Left lung (tissue), 10 donors: ENCODE data around the gene SDR39U1. TPM values are rescaled to one million over a fixed set of nuclear protein-coding genes. Genes with fewer than 3 reads are reported as not detected.

Source experiments
- ATAC-seq: fragments of 200-7000 bp; cut with Tn5 transposase; one replicate; pipeline ENCODE4 v1.9.1; 2020; ENCODE audit warnings: moderate library complexity
- DNase-seq, 4 donors: peaks; one replicate each; pipeline ENCODE4 v3.0.0-alpha.2; 2013 to 2020
- H3K27ac ChIP-seq, 2 donors: fragments of 200-600 bp; sonication (generic) in 1 of 2; one replicate each; pipeline versions ENCODE4 v1.5.0 to v1.8.0; 2020 to 2021
- H3K27me3 ChIP-seq, 2 donors: fragments of 200-600 bp; sonication (generic) in 1 of 2; one replicate each; pipeline versions ENCODE4 v1.5.0 to v1.8.0; 2020 to 2021
- H3K36me3 ChIP-seq, 2 donors: fragments of 200-600 bp; sonication (generic) in 1 of 2; one replicate each; pipeline versions ENCODE4 v1.5.0 to v1.8.0; 2020 to 2021
- H3K4me1 ChIP-seq, 2 donors: fragments of 200-600 bp; one replicate each; pipeline ENCODE4 v1.8.0; 2021
- H3K4me3 ChIP-seq, 2 donors: fragments of 200-600 bp; sonication (generic) in 1 of 2; one replicate each; pipeline versions ENCODE4 v1.5.0 to v1.8.0; 2020 to 2021; ENCODE audit warnings: mild to moderate bottlenecking in 1 of 2
- H3K9me3 ChIP-seq, 2 donors: fragments of 200-600 bp; sonication (generic) in 1 of 2; one replicate each; pipeline versions ENCODE4 v1.5.0 to v1.8.0; 2020 to 2021
- intact Hi-C, 2 donors: fragments of 100-400 bp; cut with DNase I; formaldehyde crosslinking; loops; one replicate each; pipeline versions ENCODE4 v1.11.2 to v1.14.2; 2022
- polyA plus RNA-seq, 6 donors: library from polyadenylated mRNA; unstranded; fragments of 120-200 nt; gene quantifications; one replicate each; pipeline ENCODE4 v1.2.1, GENCODE V29; 2013; ENCODE audit not compliant: insufficient read length in 6 of 6
- total RNA-seq, 2 donors: library from RNA; stranded (reverse); fragmentation: NEBNext Ultra II Directional; extraction: Animal tissue kit (Norgen Biotek cat#: 25700); gene quantifications; one replicate each; pipeline ENCODE4 v1.2.1, GENCODE V29; 2021
- TF ChIP-seq, protein P1 (sequence below), 2 donors: fragments of 200-600 bp; sonication (generic) in 1 of 2; IDR thresholded peaks; one replicate each; pipeline versions ENCODE4 v1.5.0 to v1.8.0; 2021; ENCODE audit warnings: antibody characterized with exemption in 2 of 2
- donor health status: DM: no; HTN: yes; CAD: no.
- donor health status: DM: no; HTN: no; CAD: no.

SDR39U1 gene
- total and polyA plus RNA-seq, 8 donors = 32.7 to 51.9 (median 43.3) TPM

GRCh38 chr14:24428628-24429394 is 13.8 kb downstream of the SDR39U1 start:
- no peak for ATAC-seq
- peak in 1 of 4 donors; percentile 67 for DNase-seq
- Histone ChIP-seq H3K27me3 (no peaks in the 10 kb centered on the region), H3K9me3 (no peaks in the 10 kb centered on the region), H3K4me3 (peak overlapping the region in 1 of 2 donors; percentile 90), H3K36me3 (peaks cover 0 to 19% of the 10 kb centered on the region in 2 donors), H3K4me1 (peaks cover 23 to 59% of the 10 kb centered on the region in 2 donors), H3K27ac (peak overlapping the region; percentile 96 to 97)
- intact Hi-C loops = no loop called here
- TF ChIP-seq, protein P1, sequence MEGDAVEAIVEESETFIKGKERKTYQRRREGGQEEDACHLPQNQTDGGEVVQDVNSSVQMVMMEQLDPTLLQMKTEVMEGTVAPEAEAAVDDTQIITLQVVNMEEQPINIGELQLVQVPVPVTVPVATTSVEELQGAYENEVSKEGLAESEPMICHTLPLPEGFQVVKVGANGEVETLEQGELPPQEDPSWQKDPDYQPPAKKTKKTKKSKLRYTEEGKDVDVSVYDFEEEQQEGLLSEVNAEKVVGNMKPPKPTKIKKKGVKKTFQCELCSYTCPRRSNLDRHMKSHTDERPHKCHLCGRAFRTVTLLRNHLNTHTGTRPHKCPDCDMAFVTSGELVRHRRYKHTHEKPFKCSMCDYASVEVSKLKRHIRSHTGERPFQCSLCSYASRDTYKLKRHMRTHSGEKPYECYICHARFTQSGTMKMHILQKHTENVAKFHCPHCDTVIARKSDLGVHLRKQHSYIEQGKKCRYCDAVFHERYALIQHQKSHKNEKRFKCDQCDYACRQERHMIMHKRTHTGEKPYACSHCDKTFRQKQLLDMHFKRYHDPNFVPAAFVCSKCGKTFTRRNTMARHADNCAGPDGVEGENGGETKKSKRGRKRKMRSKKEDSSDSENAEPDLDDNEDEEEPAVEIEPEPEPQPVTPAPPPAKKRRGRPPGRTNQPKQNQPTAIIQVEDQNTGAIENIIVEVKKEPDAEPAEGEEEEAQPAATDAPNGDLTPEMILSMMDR (IDR thresholded peaks at IDR 0.05) = no peak

- H3K36me3 ChIP-seq = peaks cover 0 to 9% of the 10 kb centered on the region in 2 donors
- H3K9me3 ChIP-seq = no peaks in the 10 kb centered on the region
- intact Hi-C loops = no loop called here
- no peak for DNase-seq
- no peak overlapping the region for H3K4me3 ChIP-seq
- ATAC-seq = no peak
- H3K27ac ChIP-seq = no peak overlapping the region
- no peaks in the 10 kb centered on the region for H3K27me3 ChIP-seq
- TF ChIP-seq, protein P1 (IDR thresholded peaks at IDR 0.05) = no peak
- H3K4me1 ChIP-seq = peaks cover 23 to 58% of the 10 kb centered on the region in 2 donors
Observed at GRCh38 chr14:24427537-24428508, 14.8 kb downstream of the SDR39U1 start.

GRCh38 chr14:24426912-24427536 is 15.6 kb downstream of the SDR39U1 start:
- TF ChIP-seq, protein P1 (IDR thresholded peaks at IDR 0.05) = no peak
- ATAC-seq = no peak
- Histone ChIP-seq H3K4me1 (peaks cover 22 to 53% of the 10 kb centered on the region in 2 donors), H3K9me3 (no peaks in the 10 kb centered on the region), H3K27me3 (no peaks in the 10 kb centered on the region), H3K4me3 (no peak overlapping the region), H3K27ac (no peak overlapping the region), H3K36me3 (peaks cover 0 to 1% of the 10 kb centered on the region in 2 donors)
- no peak for DNase-seq
- intact Hi-C loops = no loop called here

DNA sequence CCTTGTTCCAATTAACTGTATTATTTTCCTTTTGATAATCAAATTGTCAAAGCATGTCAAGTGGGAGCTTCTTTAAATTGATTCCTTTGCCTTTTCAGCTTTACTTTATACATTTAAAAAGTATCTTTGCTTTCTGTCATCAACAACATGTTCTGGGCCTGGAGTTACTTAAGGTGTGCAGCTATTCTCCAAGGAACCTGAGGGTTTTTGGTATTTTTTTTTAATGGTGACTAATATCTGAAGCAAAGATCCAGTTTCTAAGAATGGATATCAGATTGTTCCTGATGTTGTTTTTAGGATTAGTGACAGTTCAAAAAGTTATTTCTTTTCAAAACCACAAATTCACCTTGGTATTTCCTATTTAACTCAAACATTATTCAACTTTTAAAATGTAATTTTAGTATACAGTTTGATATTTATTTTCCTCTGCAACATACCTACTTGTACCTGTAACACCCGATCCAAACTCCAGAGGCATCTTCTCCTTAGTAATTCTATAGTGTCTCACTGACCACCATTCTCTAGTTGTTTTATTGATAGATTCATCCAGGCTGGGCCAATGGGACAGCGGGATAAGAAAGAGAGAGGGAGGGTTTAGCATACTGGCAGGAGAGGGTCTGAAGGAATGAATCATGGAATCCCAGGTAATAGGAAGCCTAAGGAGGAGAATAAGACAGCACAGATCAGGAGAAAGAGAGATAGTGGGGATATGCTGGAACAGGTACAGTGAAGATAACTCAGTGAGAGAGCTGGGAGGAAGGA is 16.2 kb downstream of the SDR39U1 start:
- no peak overlapping the region for H3K4me3 ChIP-seq
- DNase-seq (no peak), ATAC-seq (no peak)
- intact Hi-C loops = no loop called here
- no peaks in the 10 kb centered on the region for H3K36me3 ChIP-seq
- peaks cover 15 to 46% of the 10 kb centered on the region in 2 donors for H3K4me1 ChIP-seq
- peak overlapping the region in 1 of 2 donors; percentile 67 for H3K27ac ChIP-seq
- TF ChIP-seq, protein P1 (IDR thresholded peaks at IDR 0.05) = no peak
- H3K9me3 ChIP-seq = no peaks in the 10 kb centered on the region
- no peaks in the 10 kb centered on the region for H3K27me3 ChIP-seq
